Measurements from ENCODE around the gene PHF21A.

The PHF21A gene

GRCh38 chr11:46057489-46057888 lies 63.8 kb downstream of the PHF21A start:
- no peak for ATAC-seq
- TF ChIP-seq PPARA (CRISPR knock-in tag; IDR thresholded peaks at IDR 0.05; ENCODE audit: borderline replicate concordance) (no peak), ESRRG (CRISPR knock-in tag; IDR thresholded peaks at IDR 0.05) (no peak), RARB (CRISPR knock-in tag; IDR thresholded peaks at IDR 0.05) (no peak), TSHZ2 (CRISPR knock-in tag; IDR thresholded peaks at IDR 0.05) (no peak), ZNF565 (CRISPR knock-in tag; conservative IDR thresholded peaks at IDR 0.05; ENCODE audit: low read depth) (no peak), ZNF8 (CRISPR knock-in tag; IDR thresholded peaks at IDR 0.05) (no peak), BACH2 (CRISPR knock-in tag; IDR thresholded peaks at IDR 0.05; ENCODE audit: borderline replicate concordance) (no peak), SNAI2 (CRISPR knock-in tag; IDR thresholded peaks at IDR 0.05) (no peak), POU6F1 (CRISPR knock-in tag; IDR thresholded peaks at IDR 0.05; ENCODE audit: borderline replicate concordance, low read depth) (no peak), TOX (CRISPR knock-in tag; IDR thresholded peaks at IDR 0.05; ENCODE audit: borderline replicate concordance) (no peak), GLIS3 (CRISPR knock-in tag; IDR thresholded peaks at IDR 0.05) (no peak), PATZ1 (CRISPR knock-in tag; IDR thresholded peaks at IDR 0.05; ENCODE audit: borderline replicate concordance) (no peak), CSRNP3 (CRISPR knock-in tag; IDR thresholded peaks at IDR 0.05) (no peak), ZFP3 (CRISPR knock-in tag; IDR thresholded peaks at IDR 0.05) (no peak), TCF4 (CRISPR knock-in tag; IDR thresholded peaks at IDR 0.05; ENCODE audit: borderline replicate concordance) (no peak), ARNTL (CRISPR knock-in tag; IDR thresholded peaks at IDR 0.05; ENCODE audit: borderline replicate concordance, low read depth) (no peak), ZFP30 (CRISPR knock-in tag; IDR thresholded peaks at IDR 0.05) (no peak), ISL1 (CRISPR knock-in tag; IDR thresholded peaks at IDR 0.05) (no peak)

GRCh38 chr11:46055371-46055770 lies 65.9 kb downstream of the PHF21A start:
- no peak for ATAC-seq
- TF ChIP-seq TOX (CRISPR knock-in tag; IDR thresholded peaks at IDR 0.05; ENCODE audit: borderline replicate concordance) (no peak), CREB5 (CRISPR knock-in tag; IDR thresholded peaks at IDR 0.05; ENCODE audit: low read depth) (no peak), ZNF70 (CRISPR knock-in tag; IDR thresholded peaks at IDR 0.05) (no peak), TCF4 (CRISPR knock-in tag; IDR thresholded peaks at IDR 0.05; ENCODE audit: borderline replicate concordance) (no peak), GLIS3 (CRISPR knock-in tag; IDR thresholded peaks at IDR 0.05) (no peak), BACH2 (CRISPR knock-in tag; IDR thresholded peaks at IDR 0.05; ENCODE audit: borderline replicate concordance) (no peak), ZC3H10 (CRISPR knock-in tag; IDR thresholded peaks at IDR 0.05) (no peak), ESRRG (CRISPR knock-in tag; IDR thresholded peaks at IDR 0.05) (no peak), ZFP3 (CRISPR knock-in tag; IDR thresholded peaks at IDR 0.05) (no peak)

GRCh38 chr11:46051102-46051501 lies 70.2 kb downstream of the PHF21A start:
- no peak for ATAC-seq
- TF ChIP-seq RARB (CRISPR knock-in tag; IDR thresholded peaks at IDR 0.05) (no peak), TOX (CRISPR knock-in tag; IDR thresholded peaks at IDR 0.05; ENCODE audit: borderline replicate concordance) (no peak), POU6F1 (CRISPR knock-in tag; IDR thresholded peaks at IDR 0.05; ENCODE audit: borderline replicate concordance, low read depth) (no peak), CSDC2 (CRISPR knock-in tag; IDR thresholded peaks at IDR 0.05) (no peak), ZFP30 (CRISPR knock-in tag; IDR thresholded peaks at IDR 0.05) (no peak), CREB5 (CRISPR knock-in tag; IDR thresholded peaks at IDR 0.05; ENCODE audit: low read depth) (no peak), ARNTL (CRISPR knock-in tag; IDR thresholded peaks at IDR 0.05; ENCODE audit: borderline replicate concordance, low read depth) (no peak), TSHZ2 (CRISPR knock-in tag; IDR thresholded peaks at IDR 0.05) (no peak)

Measured in SK-N-SH treated with all-trans-retinoic acid at 6 μM for 48 hours (cell line).